NCI-H1436 treated with DMSO at 0.1 percent for 48 hours (cell line): ENCODE measurements around the gene PDE3B.
"Not testable (repeated sequence)": the region's sequence is repeated elsewhere in the genome, so short reads cannot be mapped to it uniquely, and the experiment has no call there.

Source experiments
- DNase-seq: peaks from one replicate; lab custom pipeline; 2025; lab: John Stamatoyannopoulos, UW

PDE3B gene

GRCh38 chr11:14746857-14747395 is 103.3 kb downstream of the PDE3B start:
- no peak for DNase-seq

- DNase-seq: no peak
Measured at GRCh38 chr11:14748090-14748489, 104.5 kb downstream of the PDE3B start.

GRCh38 chr11:14750911-14751310 is 107.3 kb downstream of the PDE3B start:
- no peak for DNase-seq

GRCh38 chr11:14751975-14752407 is 108.4 kb downstream of the PDE3B start:
- DNase-seq: no peak

GRCh38 chr11:14755140-14755539 is 111.5 kb downstream of the PDE3B start:
- DNase-seq: no peak

- DNase-seq: no peak
Measured at GRCh38 chr11:14756349-14756748, 112.7 kb downstream of the PDE3B start.

- not testable (repeated sequence) for DNase-seq
Measured at GRCh38 chr11:14759300-14760012, 115.9 kb downstream of the PDE3B start.

GRCh38 chr11:14764179-14764578 is 120.6 kb downstream of the PDE3B start:
- no peak for DNase-seq

- DNase-seq: no peak
Measured at GRCh38 chr11:14764579-14765527, 121.2 kb downstream of the PDE3B start.

- DNase-seq: no peak
Measured at GRCh38 chr11:14766585-14766984, 123.0 kb downstream of the PDE3B start.

GRCh38 chr11:14768526-14769188 is 125.1 kb downstream of the PDE3B start:
- DNase-seq: no peak

- no peak for DNase-seq
Measured at GRCh38 chr11:14773755-14774154, 130.2 kb downstream of the PDE3B start.

GRCh38 chr11:14774721-14775120 is 131.1 kb downstream of the PDE3B start:
- no peak for DNase-seq

GRCh38 chr11:14775897-14776296 is 132.3 kb downstream of the PDE3B start:
- DNase-seq: no peak

GRCh38 chr11:14778460-14778859 is 134.9 kb downstream of the PDE3B start:
- not testable (repeated sequence) for DNase-seq

- DNase-seq: no peak
Measured at GRCh38 chr11:14783788-14784187, 140.2 kb downstream of the PDE3B start.

- DNase-seq: no peak
Measured at GRCh38 chr11:14784230-14784629, 140.6 kb downstream of the PDE3B start.

- no peak for DNase-seq
Measured at GRCh38 chr11:14789879-14790484, 146.4 kb downstream of the PDE3B start.

- no peak for DNase-seq
Measured at GRCh38 chr11:14793546-14793945, 149.9 kb downstream of the PDE3B start.

GRCh38 chr11:14796028-14796427 is 152.4 kb downstream of the PDE3B start:
- DNase-seq: not testable (repeated sequence)

- no peak for DNase-seq
Measured at GRCh38 chr11:14803846-14804245, 160.2 kb downstream of the PDE3B start.

GRCh38 chr11:14809466-14809865 is 165.9 kb downstream of the PDE3B start:
- DNase-seq: no peak
